Endothelial cell of umbilical vein (primary cell): ENCODE results near the gene MED16. TPM values are rescaled to one million over a fixed set of nuclear protein-coding genes. Genes with fewer than 3 reads are reported as not detected.

Experiments used
- BruUV-seq: library from RNA; stranded (reverse); fragments of 400-500 nt; replicated peaks from 2 replicates; lab custom pipeline; 2021; lab: Mats Ljungman, UMichigan
- CTCF ChIA-PET: fragments of 300-600, 350-600 bp; sonication (Branson Sonifier 250); formaldehyde crosslinking; loops from one replicate; lab custom pipeline; 2021; ENCODE audit warnings: antibody characterized with exemption, inconsistent platforms; lab: Charles Lee
- POLR2A ChIA-PET: fragments of 300-600, 350-600 bp; sonication (Branson Sonifier 250); formaldehyde crosslinking; loops from one replicate; lab custom pipeline; 2021; ENCODE audit warnings: antibody characterized with exemption, inconsistent platforms; lab: Charles Lee
- DNase-seq: peaks from one replicate; pipeline ENCODE4 v3.0.0-alpha.2; 2011; ENCODE audit warnings: low read depth, low spot score
- FAIRE-seq: peaks from 2 replicates; lab custom pipeline; 2011; peaks lifted over from hg19 to GRCh38; lab: Jason Lieb, UNC
- H2AFZ ChIP-seq: 2 replicates; pipeline ENCODE4 v1.6.0; 2012; ENCODE audit warnings: low read depth, low read length, control low read depth, inconsistent platforms
- H3K27ac ChIP-seq: 2 replicates; pipeline ENCODE4 v1.5.1; 2011; ENCODE audit warnings: low read depth, mild to moderate bottlenecking, control low read depth, low read length, moderate library complexity; ENCODE audit not compliant: insufficient read depth
- H3K27me3 ChIP-seq, 2 experiments: 2 replicates each; pipeline versions ENCODE4 v1.6.0 to v1.6.1; 2011; ENCODE audit warnings: low read length in 2 of 2, mixed read lengths in 1 of 2; ENCODE audit not compliant: control insufficient read depth in 2 of 2, insufficient read depth in 2 of 2
- H3K36me3 ChIP-seq, 2 experiments: 2 replicates in 1 of 2; 3 replicates in 1 of 2; pipeline ENCODE4 v1.5.1; 2011; ENCODE audit warnings: low read length in 2 of 2, mild to moderate bottlenecking in 1 of 2, moderate library complexity in 1 of 2; ENCODE audit not compliant: control insufficient read depth in 2 of 2, insufficient read depth in 2 of 2; ENCODE audit errors: extremely low read depth in 1 of 2
- H3K4me1 ChIP-seq: 3 replicates; pipeline ENCODE4 v1.5.1; 2011; ENCODE audit warnings: mild to moderate bottlenecking, low read length; ENCODE audit not compliant: control insufficient read depth, insufficient read depth; ENCODE audit errors: extremely low read depth
- H3K4me2 ChIP-seq: 2 replicates; pipeline ENCODE4 v1.6.1; 2011; ENCODE audit warnings: low read length, control low read depth, mixed read lengths; ENCODE audit not compliant: insufficient read depth
- H3K4me3 ChIP-seq, 3 experiments: fragments of 200-600 bp in 1 of 3; sonication (generic), shearing (Covaris generic) in 1 of 3; replicated peaks in 1 of 3; 2 replicates each; pipeline ENCODE4 v1.5.1; 2011 to 2016; ENCODE audit warnings: control low read depth in 3 of 3, low read length in 3 of 3, mild to moderate bottlenecking in 2 of 3, inconsistent platforms in 1 of 3, low read depth in 1 of 3, moderate library complexity in 1 of 3; ENCODE audit not compliant: insufficient read depth in 1 of 3
- H3K79me2 ChIP-seq: 2 replicates; pipeline ENCODE4 v1.6.0; 2012; ENCODE audit warnings: low read length, inconsistent platforms; ENCODE audit not compliant: control insufficient read depth, insufficient read depth
- H3K9ac ChIP-seq: replicated peaks from 2 replicates; pipeline ENCODE3; 2011; ENCODE audit warnings: low read length, control low read depth; ENCODE audit not compliant: insufficient read depth; ENCODE audit errors: extremely low read depth
- H3K9me1 ChIP-seq: replicated peaks from 3 replicates; pipeline ENCODE4 v1.6.0; 2011; ENCODE audit warnings: mild to moderate bottlenecking, low read length; ENCODE audit not compliant: control insufficient read depth, insufficient read depth; ENCODE audit errors: extremely low read depth
- H3K9me3 ChIP-seq: replicated peaks from 2 replicates; pipeline ENCODE4 v1.5.1; 2012; ENCODE audit warnings: low read length, inconsistent platforms; ENCODE audit not compliant: control insufficient read depth, insufficient read depth
- H4K20me1 ChIP-seq: replicated peaks from 2 replicates; pipeline ENCODE3; 2011; ENCODE audit warnings: mild to moderate bottlenecking, low read length; ENCODE audit not compliant: control insufficient read depth, insufficient read depth; ENCODE audit errors: extremely low read depth
- CTCF ChIP-seq, 2 donors: IDR thresholded peaks; 1 replicate in 1 of 2; 2 replicates in 1 of 2; pipeline ENCODE4 v1.5.1; 2011; ENCODE audit warnings: low read length in 2 of 2, mild to moderate bottlenecking in 2 of 2, moderate library complexity in 2 of 2, control low read depth in 1 of 2, inconsistent platforms in 1 of 2, low read depth in 1 of 2; ENCODE audit not compliant: insufficient read depth in 1 of 2; ENCODE audit errors: extremely low read depth in 1 of 2
- FOS ChIP-seq: IDR thresholded peaks from 2 replicates; pipeline ENCODE4 v1.6.1; 2011; ENCODE audit warnings: mild to moderate bottlenecking, low read length, moderate library complexity, borderline replicate concordance; ENCODE audit not compliant: insufficient read depth
- GATA2 ChIP-seq: IDR thresholded peaks from 2 replicates; pipeline ENCODE4 v1.7.0; 2011; ENCODE audit warnings: low read depth, mild to moderate bottlenecking, moderate library complexity, mixed read lengths, low read length; ENCODE audit not compliant: insufficient read length, insufficient read depth
- JUN ChIP-seq: IDR thresholded peaks from 2 replicates; pipeline ENCODE4 v1.6.1; 2011; ENCODE audit warnings: borderline replicate concordance, low read depth; ENCODE audit not compliant: insufficient read length, insufficient read depth
- MYC ChIP-seq: IDR thresholded peaks from one replicate; pipeline ENCODE4 v1.6.1; 2011; ENCODE audit warnings: mild to moderate bottlenecking, low read depth, low read length
- POLR2A ChIP-seq: IDR thresholded peaks from 2 replicates; pipeline ENCODE4 v1.6.1; 2012; ENCODE audit warnings: low read depth, mild to moderate bottlenecking, control low read depth, low read length
- POLR2AphosphoS5 ChIP-seq: IDR thresholded peaks from 2 replicates; pipeline ENCODE4 v1.6.1; 2012; ENCODE audit warnings: low read depth, mild to moderate bottlenecking, control low read depth, low read length, moderate library complexity; ENCODE audit not compliant: insufficient read depth
- dilution Hi-C: fragments of 300-500 bp; cut with MboI; formaldehyde crosslinking; loops from one replicate; pipeline ENCODE4 v1.15.0; 2019; ENCODE audit warnings: low sequenced_read_pairs; ENCODE audit not compliant: extremely low pct_ligation_motif_present
- intact Hi-C: fragments of 100-400 bp; cut with micrococcal nuclease; formaldehyde crosslinking; loops from one replicate; pipeline ENCODE4 v1.10.0; 2022
- polyA plus RNA-seq, 4 experiments: library from polyadenylated mRNA; depleted of rRNA in 3 of 4; stranded (reverse) in 3 of 4; unstranded in 1 of 4; fragments of >200 nt; gene quantifications; 2 replicates each; pipeline versions ENCODE4 v1.2.1 to v1.2.3, GENCODE V29; 2011 to 2012; ENCODE audit warnings: missing spikeins in 1 of 4
- total RNA-seq: library from RNA; stranded (reverse); gene quantifications from 2 replicates; pipeline ENCODE4 v1.2.3, GENCODE V29; 2021

MED16 gene
- total and polyA plus RNA-seq, 2 donors (not counting 3 experiments of a cell fraction or from before 2014, with no cell fraction given) = 63.1 to 66.5 TPM

GRCh38 chr19:906480-906879 lies 13.5 kb upstream of the MED16 start:
- POLR2A ChIA-PET = no interaction called here
- FAIRE-seq (no peak), DNase-seq (no peak)
- CTCF ChIA-PET = no interaction called here
- dilution Hi-C loops (no loop called here), intact Hi-C loops (no loop called here)
- Histone ChIP-seq H4K20me1 (no peaks in the 10 kb centered on the region), H3K9me3 (no peaks in the 10 kb centered on the region), H3K27ac (no peak overlapping the region), H3K4me3 (no peak overlapping the region), H3K27me3 (no peaks in the 10 kb centered on the region), H2AFZ (no peak overlapping the region), H3K9me1 (no peaks in the 10 kb centered on the region), H3K79me2 (peaks cover 8% of the 10 kb centered on the region), H3K4me2 (no peak overlapping the region), H3K9ac (no peak overlapping the region), H3K4me1 (peaks cover 6% of the 10 kb centered on the region), H3K36me3 (no peaks in the 10 kb centered on the region)
- no peak for TF ChIP-seq JUN
- no peak for TF ChIP-seq FOS
- no peak for TF ChIP-seq GATA2
- no peak for TF ChIP-seq POLR2A
- TF ChIP-seq CTCF (IDR thresholded peaks at IDR 0.05; ENCODE audit: extremely low read depth in 1 of 2, insufficient read depth in 1 of 2, low read depth in 1 of 2, low read length in 2 of 2) = no peak
- TF ChIP-seq POLR2AphosphoS5 = no peak
- no TSS peak for BruUV-seq

- no peak for DNase-seq
- BruUV-seq = no TSS peak
- Histone ChIP-seq H3K4me3 (no peak overlapping the region), H3K9me3 (no peaks in the 10 kb centered on the region), H2AFZ (no peak overlapping the region), H3K36me3 (peaks cover 0 to 3% of the 10 kb centered on the region in 2 experiments), H3K9ac (no peak overlapping the region), H3K4me1 (peaks cover 6% of the 10 kb centered on the region), H4K20me1 (no peaks in the 10 kb centered on the region), H3K79me2 (peaks cover 7% of the 10 kb centered on the region), H3K27ac (no peak overlapping the region), H3K4me2 (no peak overlapping the region), H3K9me1 (no peaks in the 10 kb centered on the region), H3K27me3 (no peaks in the 10 kb centered on the region)
- CTCF ChIA-PET = interaction anchor here (1.1 kb wide), 1 partner anchor 11 kb away, joined by 3 read pairs; the partner anchor contains the start of genes MED16 and RNU6-9
- intact Hi-C loops = no loop called here
- TF ChIP-seq POLR2A (no peak), POLR2AphosphoS5 (no peak), MYC (no peak), JUN (no peak), CTCF (IDR thresholded peaks at IDR 0.05; ENCODE audit: extremely low read depth in 1 of 2, insufficient read depth in 1 of 2, low read depth in 1 of 2, low read length in 2 of 2) (no peak), GATA2 (no peak)
- FAIRE-seq = no peak
- dilution Hi-C loops = no loop called here
- POLR2A ChIA-PET = no interaction called here
Observed at GRCh38 chr19:904545-904944, 11.6 kb upstream of the MED16 start.
